SK-MEL-5 (cell line): ENCODE measurements around the gene NBEAL1. TPM values are rescaled to one million over a fixed set of nuclear protein-coding genes. Genes with fewer than 3 reads are reported as not detected.
"Not testable (repeated sequence)": the region's sequence is repeated elsewhere in the genome, so short reads cannot be mapped to it uniquely, and the experiment has no call there.

Experiments
- DNase-seq: peaks from one replicate; pipeline ENCODE4 v3.0.0-alpha.2; 2016; ENCODE audit warnings: low read depth, low spot score
- in situ Hi-C: cut with HindIII; loops from 2 replicates; pipeline ENCODE4 v1.10.0; 2016; ENCODE audit warnings: low sequenced_read_pairs, high pct_unique_total_duplicates, low pct_unique_long_range_greater_than_20kb
- polyA plus RNA-seq, 2 experiments: library from polyadenylated mRNA; depleted of rRNA; stranded (reverse); fragments of >200 nt; gene quantifications; 2 replicates each; pipeline ENCODE4 v1.2.3, GENCODE V29; 2015
- total RNA-seq: library from RNA; depleted of rRNA; stranded (reverse); fragments of >200 nt; shearing (Covaris generic); gene quantifications from 2 replicates; pipeline ENCODE4 v1.2.3, GENCODE V29; 2014; rRNA removed

NBEAL1 gene
- 12.9 and 13.5 TPM in 2 replicates for total RNA-seq
- polyA plus RNA-seq (2015; cell fraction: cytosol; rRNA removed), result 5.2 and 5.3 TPM in 2 replicates
- 8.3 and 11.0 TPM in 2 replicates for polyA plus RNA-seq (2015; cell fraction: nucleus; rRNA removed)

DNA sequence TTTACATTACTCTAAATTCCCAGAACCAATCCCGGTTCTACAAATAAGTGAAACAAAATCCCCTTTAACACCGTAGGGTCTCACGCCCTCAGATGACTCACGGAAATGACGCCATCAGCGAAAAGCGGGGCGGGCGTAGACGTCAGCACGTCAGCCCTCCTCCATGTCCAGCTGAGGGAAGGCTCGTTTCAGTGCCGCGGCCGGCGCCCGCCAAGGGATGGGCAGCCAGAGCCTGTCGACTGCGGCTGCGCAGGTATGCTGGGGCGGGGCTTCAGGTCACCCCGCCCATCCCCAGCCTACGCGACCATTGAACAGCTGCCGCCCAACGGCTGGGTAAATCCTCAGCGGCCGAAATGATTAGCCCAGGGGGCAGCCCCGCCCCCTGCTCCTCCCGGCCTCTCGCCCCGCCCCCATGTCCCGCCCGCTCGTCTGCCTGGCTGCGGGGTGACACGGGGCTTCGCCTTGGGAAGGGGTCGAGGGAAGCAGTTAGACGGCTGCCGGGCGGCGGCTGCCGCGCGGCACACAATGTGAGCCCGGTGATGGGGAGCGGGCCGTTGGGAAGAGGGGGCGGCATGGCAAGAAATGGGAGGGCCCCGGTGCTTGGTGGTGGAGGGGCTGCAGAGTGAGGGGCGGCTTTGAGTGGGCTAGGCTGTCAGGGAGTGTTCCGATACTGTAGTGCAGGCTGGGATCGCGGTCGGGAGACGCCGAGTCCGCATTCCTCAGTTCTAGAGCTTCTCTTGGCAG lies at the start of gene NBEAL1:
NBEAL1 (plus strand) TSS at position 420 of the 744 bp plus-strand sequence. CDS start 1,510 bp downstream, outside the sequence.
- peak; percentile 97 for DNase-seq
- in situ Hi-C loops, result no loop called here

- in situ Hi-C loops, result no loop called here
- peak; percentile 96 for DNase-seq
Observed at GRCh38 chr2:202965810-202966460, 48.7 kb upstream of the NBEAL1 start.

GRCh38 chr2:202969404-202969803 lies 45.3 kb upstream of the NBEAL1 start:
- in situ Hi-C loops, DNase-seq: not testable (repeated sequence)

- no peak for DNase-seq
- in situ Hi-C loops, result no loop called here
Observed at GRCh38 chr2:202976809-202977208, 37.9 kb upstream of the NBEAL1 start.

GRCh38 chr2:202982779-202983491 lies 31.7 kb upstream of the NBEAL1 start:
- in situ Hi-C loops, result no loop called here
- DNase-seq, result no peak

GRCh38 chr2:202989749-202990148 lies 24.9 kb upstream of the NBEAL1 start:
- DNase-seq, result no peak
- in situ Hi-C loops, result no loop called here

GRCh38 chr2:202990501-202990900 lies 24.2 kb upstream of the NBEAL1 start:
- in situ Hi-C loops, result no loop called here
- no peak for DNase-seq

DNA sequence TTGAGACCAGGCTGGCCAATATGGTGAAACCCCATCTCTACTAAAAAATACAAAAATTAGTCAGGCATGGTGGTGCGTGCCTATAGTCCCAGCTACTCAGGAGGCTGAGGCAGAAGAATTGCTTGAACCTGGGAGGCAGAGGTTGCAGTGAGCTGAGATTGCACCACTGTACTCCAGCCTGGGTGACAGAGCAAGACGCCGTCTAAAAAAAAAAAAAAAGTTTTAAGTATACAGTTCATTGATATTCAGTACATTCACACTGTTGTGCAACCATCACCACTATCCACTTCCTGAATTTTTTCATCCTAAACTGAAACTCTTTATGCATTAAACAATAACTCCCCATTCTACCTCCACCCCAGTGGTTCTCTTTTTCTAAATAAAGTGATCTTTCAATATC lies 17.6 kb upstream of the NBEAL1 start:
- peak; percentile 55 for DNase-seq
- in situ Hi-C loops, result not testable (repeated sequence)

GRCh38 chr2:203002054-203002821 lies 12.4 kb upstream of the NBEAL1 start:
- in situ Hi-C loops, result no loop called here
- no peak for DNase-seq

- DNase-seq, result no peak
- in situ Hi-C loops, result no loop called here
Observed at GRCh38 chr2:203003716-203004115, 11.0 kb upstream of the NBEAL1 start.

GRCh38 chr2:203016716-203017115 lies 2.0 kb downstream of the NBEAL1 start:
- DNase-seq, result no peak
- in situ Hi-C loops, result no loop called here

GRCh38 chr2:203018181-203018580 lies 3.5 kb downstream of the NBEAL1 start:
- no peak for DNase-seq
- in situ Hi-C loops, result no loop called here

DNA sequence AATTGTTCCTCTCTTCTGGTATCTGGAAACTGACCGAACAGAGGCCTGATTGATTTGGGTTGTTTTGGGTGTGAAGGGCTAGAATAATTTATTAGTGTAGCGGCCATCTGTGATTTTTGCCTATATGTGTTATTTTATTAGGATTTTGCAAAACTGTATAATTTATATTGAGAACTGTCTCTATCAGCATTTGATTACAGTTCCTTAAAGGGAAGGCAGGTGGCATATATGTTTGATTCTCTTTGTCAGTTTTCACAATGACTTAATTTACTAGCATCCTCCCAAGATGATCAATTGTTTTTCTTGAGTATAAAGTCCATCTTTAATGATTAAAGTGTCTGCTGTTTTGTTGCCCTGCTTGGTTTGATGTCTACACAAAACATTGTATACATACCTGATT lies 4.5 kb downstream of the NBEAL1 start:
- in situ Hi-C loops, result no loop called here

GRCh38 chr2:203021991-203022390 lies 7.3 kb downstream of the NBEAL1 start:
- in situ Hi-C loops, result no loop called here
- DNase-seq, result no peak

More for the DNA sequence above, 4.5 kb downstream of the NBEAL1 start:
- no peak for DNase-seq

DNA sequence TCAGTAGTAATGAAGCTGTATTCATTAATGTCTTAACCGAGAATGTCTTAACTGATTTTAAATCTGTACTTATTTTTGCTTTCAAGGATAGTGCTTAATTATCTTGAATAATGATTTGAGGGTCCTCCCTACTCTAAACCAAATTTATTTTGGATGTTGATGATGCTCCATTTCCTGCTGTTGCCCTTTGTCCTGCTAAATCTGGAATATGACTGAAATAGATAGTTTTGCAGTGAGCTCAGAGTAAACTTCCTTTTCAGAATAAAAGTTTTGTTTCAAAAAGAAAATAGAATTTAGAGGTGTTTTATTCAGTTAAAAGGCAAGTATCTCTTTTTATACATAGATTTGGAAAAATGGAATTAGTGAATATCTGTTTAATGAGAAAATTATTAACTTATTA lies 8.1 kb downstream of the NBEAL1 start:
- in situ Hi-C loops, result no loop called here
- DNase-seq, result no peak

DNA sequence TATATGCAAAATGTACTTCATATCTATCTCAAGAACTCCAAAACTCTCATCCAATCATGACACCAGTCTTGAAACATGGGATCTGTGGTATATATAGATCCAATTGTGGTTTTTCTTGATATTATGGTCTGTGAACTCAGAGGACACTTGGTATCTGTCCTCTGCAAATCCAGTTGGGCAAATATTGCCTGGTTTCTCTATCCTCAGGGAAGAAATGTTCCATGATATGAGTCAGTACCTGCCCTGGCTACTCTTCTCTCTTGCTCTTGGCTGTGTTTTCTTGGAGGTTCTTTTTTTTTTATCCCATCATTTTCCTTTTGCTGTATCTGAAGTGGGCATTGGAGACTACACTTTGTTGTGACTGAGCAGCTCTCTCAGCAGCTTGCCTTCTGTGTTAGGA lies 10.9 kb downstream of the NBEAL1 start:
- no peak for DNase-seq
- in situ Hi-C loops, result no loop called here

DNA sequence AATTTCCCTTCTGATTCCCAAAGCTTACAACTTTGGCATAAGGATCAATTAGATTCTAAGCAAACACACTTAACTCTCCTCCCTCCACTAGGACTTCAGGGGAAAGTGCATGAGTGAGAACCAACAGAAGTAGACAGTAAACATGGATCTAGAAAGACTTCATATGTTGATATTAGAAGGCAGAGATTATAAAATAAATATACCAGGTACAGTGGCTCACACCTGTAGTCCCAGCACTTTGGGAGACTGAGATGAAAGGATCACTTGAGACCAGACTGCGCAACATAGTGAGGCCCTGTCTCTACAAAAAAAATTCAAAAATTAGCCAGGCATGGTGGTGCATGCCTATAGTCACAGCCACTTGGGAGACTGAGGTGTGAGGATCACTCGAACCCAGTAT lies 15.9 kb downstream of the NBEAL1 start:
- DNase-seq, result no peak
- in situ Hi-C loops, result no loop called here

DNA sequence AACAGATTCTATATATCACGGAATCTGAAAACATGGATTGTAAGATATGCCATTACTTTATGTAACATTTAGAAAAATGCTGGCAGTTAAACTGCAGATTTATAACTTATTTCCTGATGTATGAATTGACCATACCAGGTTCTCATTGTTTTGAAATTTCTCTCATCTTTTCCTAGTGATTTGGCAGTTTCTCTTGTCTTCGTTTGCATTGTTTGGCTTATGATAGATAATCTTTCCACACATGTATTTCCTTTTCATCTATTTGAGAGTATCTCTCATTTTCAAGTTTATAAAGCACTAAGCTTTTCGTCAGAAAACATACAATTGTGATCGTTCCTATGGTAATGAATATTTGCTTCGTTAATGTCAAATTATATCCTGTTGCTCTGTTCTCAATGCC lies 16.3 kb downstream of the NBEAL1 start:
- in situ Hi-C loops, result no loop called here
- DNase-seq, result no peak
